ENCODE data around the gene SOX6. TPM values are rescaled to one million over a fixed set of nuclear protein-coding genes. Genes with fewer than 3 reads are reported as not detected.

SOX6 gene
- total RNA-seq (2022; extraction: Qiagen RNA extraction; ENCODE audit: low read depth) = not detected in 5 replicates

DNA sequence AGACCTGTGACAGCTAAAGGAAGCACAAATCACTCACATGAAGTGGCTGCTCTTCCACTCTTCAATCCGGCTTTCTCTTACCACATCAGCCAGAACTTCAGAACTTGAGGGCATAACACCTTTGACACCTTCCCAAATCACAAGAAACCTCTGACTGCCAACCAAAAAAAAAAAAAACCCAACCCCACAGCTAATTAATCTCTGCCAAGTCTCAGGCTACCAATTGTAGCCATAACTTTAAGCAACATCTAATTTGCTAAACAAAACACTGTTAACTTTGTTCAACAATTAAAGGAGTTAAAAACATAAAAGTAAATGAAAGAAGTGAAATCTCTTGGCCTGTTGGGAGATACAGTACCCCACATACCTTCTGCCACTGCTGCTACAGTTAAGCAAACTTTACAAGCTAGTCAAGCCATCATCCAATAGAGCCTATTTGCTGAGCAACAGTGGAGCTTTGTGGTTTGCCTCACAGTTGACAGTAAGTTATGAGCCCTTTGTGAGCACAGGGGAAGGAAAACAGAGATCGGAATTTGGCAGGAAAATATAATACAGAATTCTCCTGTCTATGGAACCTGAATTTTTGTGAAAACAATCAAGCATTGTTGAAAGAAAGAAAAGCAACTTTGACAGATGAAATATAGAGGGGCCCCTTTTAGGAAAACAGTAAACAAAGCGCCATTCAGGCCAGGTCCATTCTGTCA is at the start of gene SOX6:
Gene SOX6 (minus strand): TSS at position 490 of the 704 bp plus-strand sequence. CDS start 15,298 bp downstream, outside the sequence.

All from A549 treated with DMSO at 1 μM for 4 hours (cell line).